DMS 273 (cell line): ENCODE data around the gene ZNF587.
"Not testable (repeated sequence)": the region's sequence is repeated elsewhere in the genome, so short reads cannot be mapped to it uniquely, and the experiment has no call there.

Experiments used
- DNase-seq: peaks from one replicate; lab custom pipeline; 2025; ENCODE audit not compliant: unreplicated experiment; lab: John Stamatoyannopoulos, UW

ZNF587 gene

DNA sequence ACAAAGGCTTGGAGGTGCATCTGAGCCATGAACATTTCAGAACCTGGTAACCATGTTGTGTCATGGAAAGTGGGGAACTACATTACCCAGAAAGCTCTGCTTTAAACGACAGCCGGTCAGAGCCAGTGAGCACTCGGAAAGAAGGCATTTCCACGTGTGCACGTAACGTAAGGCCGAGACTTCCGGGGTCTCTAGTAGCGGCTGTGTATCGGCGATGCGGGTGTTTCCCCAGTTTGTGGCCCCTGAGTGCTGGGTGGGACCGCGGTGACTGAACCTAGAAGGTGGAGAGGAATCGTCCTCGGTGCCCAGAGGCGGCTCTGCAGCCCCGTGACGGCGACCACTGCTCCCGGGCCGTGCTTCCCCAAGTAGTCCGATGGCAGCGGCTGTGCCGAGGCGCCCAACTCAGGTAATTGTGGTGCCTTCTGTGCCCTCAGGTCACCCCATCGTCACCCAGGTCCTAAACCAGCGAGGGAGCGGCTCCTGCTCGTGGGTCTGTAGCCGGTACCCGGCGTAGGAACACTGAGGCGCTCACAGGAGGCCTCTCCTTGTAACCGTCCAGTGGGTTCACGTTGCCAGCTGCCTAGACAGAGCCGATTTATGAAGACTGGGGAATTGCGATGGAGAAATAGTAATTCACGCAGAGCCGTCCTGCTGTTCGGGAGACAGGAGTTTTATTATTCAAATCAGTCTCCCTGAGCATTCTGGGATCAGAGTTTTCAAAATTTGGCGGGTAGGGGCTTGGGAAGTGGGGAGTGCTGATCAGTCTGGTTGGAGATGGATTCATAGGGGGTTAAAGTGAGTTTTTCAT, at the start of gene ZNF587:
TSS of gene ZNF587 (plus strand) at position 194 of the 808 bp plus-strand sequence. CDS start at position 374, 180 bp downstream.
- peak; percentile 93 for DNase-seq

DNA sequence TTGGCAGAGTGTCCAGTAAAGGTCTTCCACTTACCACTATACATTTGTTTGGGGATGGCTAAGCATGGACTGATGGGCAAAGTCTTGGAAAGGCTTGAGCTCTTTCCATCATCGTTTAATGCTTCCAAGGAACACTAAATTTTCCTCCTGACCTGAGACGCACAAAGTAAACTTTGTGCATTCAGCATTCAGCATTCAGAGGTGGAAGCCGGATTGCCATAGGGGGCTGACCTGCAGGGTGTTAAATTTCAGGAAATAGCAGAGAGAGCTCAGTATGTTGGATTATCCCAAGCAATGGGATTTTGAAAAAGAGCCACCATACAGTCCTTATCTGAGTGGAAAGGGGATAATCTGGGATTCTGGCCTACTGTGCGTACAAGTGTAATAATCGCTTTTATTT, 49.0 kb upstream of the ZNF587 start:
- DNase-seq: no peak

DNA sequence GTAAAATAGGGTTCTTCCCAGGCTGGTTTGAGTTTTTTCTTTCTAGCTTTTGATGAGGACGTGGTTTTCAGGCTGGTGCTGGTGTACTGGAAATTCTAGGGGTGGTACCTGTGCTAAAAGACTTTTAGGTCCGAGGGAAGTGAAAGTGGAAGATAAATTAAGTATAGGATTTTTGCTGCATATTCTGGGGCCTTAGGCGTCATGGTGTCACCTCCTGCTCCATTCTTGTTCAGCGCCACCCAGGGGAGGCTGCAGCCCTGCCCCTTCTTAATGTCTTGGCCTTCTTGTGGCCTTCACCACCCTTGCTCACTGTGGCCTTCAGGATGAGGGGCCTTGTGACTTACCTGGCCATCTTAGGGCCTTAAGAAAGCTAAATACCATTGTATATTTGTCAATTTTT, 47.4 kb upstream of the ZNF587 start:
- DNase-seq: no peak

DNA sequence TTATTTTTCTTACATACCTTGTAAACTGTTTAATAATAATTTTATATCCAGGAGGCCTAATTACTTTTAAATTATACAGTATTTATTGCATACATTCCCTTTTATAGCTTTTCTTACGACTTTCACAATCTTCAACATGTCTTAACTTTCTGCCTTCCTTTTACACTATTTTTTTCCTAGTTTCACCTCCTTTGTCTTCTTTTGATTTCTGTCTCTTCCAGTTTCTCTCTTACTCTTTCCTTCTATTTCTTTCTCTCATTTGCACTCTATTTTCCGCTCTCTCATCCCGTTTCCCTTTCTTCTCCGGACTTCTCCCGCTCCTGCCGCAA, 46.4 kb upstream of the ZNF587 start:
- no peak for DNase-seq

DNA sequence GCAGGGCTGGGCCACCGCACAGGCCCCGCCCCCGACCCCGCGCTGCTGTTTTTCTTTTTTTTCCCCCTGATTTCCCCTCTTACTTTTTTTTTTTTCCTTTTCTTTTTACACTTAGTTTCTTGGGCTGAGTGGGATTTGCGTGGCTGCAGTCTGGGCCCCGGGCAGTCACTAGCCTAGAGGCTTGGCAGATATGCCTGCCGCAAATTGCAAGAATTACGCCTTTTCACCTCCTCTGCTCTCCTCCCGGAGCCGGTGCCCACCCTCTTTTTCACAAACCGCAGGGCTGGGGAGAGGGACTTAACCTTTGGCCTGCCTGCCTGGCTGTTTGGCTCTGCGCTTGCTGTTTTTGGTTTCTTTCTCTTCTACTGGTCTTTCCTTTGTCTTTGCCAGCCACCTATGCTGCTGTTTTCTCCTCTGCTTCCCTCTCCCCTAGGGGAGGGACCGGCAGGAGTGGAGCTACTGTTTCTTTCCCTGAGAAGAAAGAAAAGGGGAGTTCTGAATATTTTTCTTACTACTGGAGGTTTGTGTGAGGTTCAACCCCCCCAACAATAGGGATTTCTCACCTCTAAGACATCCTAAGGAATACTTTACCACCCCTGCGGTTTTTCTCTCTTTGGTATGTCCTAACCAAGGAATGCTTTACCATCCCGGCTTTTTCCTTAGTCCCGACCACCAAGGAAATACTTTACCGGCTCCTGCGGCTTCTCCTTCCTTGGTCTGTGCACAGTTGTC, 45.9 kb upstream of the ZNF587 start:
- no peak for DNase-seq

DNA sequence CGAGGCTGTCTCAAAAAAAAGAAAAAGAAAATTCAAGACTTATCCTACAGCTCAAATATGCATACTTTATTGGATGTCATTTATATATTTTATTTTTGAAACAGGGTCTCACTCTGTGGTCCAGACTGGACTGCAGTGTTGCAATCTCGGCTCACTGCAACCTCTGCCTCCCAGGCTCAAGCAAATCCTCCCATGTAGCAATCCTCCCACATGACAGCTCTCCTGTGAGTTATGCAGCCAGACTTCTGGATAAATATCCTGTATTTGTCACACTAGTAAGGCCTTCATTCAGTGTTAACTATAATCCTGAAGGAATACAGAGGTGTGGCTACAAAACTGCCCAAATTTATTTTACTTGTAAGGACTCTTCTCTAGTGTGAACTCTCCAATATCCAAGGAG, 42.1 kb upstream of the ZNF587 start:
- no peak for DNase-seq

DNA sequence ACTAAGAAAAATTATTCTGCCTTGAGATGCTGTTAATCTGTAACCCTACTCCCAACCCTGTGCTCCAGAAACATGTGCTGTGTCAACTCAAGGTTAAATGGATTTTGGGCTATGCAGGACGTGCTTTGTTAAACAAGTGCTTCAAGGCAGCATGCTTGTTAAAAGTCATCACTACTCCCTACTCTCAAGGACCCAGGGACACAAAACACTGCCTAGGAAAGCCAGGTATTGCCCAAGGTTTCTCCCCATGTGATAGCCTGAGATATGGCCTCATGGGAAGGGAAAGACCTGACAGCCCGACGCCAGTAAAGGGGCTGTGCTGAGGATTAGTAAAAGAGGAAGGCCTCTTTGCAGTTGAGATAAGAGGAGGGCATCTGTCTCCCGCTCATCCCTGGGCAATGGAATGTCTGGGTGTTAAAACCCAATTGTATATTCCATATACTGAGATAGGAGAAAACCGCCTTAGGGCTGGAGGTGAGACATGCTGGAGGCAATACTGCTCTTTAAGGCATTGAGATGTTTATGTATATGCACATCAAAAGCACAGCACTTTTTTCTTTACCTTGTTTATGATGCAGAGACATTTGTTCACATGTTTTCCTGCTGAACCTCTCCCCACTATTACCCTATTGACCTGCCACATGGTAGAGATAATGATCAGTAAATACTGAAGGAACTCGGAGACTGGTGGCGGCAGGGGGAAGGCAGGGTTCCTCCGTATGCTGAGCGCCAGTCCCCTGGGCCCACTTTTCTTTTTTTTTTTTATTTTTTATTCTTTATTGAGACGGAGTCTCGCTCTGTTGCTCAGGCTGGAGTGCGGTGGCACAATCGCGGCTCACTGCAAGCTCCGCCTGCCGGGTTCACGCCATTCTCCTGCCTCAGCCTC, 39.0 kb upstream of the ZNF587 start:
- DNase-seq: not testable (repeated sequence)

DNA sequence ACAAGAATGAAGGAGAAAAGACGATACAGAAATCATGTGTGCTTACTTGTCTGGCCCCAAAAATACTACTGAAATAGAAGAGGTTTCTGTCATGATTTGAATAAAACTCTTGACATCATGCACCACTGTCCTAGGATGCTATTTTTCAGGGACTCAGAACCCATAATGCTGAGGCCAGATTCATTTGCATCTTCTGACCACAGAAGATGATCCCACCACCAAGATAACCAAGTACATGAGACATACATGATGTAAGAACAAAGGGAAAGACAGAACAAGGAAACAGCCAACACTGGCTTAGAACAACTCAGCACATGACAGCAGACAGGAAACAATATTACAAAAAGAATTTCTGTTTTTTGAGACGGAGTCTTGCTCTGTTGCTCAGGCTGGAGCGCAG, 37.4 kb upstream of the ZNF587 start:
- no peak for DNase-seq

DNA sequence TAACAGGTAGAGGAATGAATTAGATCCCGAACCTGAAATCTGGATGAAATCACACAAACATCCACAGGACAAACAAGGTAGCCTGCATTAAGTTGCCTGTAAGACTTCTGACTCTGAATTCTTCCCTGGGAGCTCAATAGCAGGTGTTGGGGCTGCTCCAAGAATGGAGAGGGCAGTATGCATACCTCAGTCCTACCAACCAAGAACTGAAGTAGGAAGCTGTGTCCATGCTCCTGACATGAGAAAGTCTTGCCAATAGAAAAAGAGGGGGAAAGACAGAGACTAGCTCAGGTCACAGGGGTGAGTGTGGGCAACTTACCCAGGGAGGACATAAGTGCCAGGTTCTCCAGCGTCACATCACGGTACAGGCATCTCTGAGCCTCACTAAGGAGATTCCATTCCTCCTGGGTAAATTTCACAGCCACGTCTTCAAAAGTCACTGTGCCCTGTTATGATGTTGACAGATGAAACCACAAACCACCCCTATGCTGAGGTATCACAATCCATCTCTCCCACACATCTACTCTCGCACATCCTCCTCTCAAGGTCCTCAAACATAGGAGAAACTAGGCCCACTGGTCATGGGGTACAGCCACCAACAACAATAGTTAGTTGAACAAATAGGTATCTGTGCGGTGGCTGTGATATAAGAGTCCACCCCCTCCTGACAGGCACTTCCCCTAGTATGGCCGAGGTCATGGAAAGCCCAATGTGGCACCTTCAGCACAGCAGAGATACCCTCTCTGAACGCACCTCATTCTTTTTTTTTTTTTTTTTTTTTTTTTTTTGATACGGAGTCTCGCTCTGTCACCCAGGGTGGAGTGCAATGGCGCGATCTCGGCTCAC, 36.5 kb upstream of the ZNF587 start:
- not testable (repeated sequence) for DNase-seq

DNA sequence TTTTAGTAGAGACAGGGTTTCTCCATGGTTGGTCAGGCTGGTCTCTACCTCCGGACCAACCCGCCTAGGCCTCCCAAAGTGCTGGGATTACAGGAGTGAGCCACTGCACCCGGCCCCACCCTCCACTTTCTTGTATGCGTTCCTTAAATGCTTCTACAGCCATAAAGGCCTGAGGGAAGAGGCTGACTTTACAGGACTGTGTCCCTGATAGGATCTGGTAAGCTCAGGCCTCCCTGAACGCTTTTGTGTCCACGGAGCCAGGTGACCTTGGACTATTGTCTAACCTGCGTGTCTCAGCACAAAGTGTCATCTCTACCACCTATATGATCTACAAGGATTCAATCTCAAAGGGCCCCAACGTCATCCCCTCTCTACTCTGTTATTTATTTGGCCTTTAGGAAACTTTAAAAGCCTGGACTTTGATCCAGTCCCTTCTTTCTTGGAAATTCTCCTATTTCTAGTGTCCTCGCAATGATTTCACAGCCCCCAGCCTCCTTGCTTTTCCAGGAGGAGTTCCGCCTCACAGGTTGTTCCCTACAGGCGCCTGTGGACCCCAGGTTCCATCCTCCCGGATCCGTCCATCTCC, 35.6 kb upstream of the ZNF587 start:
- DNase-seq: peak; percentile 34

DNA sequence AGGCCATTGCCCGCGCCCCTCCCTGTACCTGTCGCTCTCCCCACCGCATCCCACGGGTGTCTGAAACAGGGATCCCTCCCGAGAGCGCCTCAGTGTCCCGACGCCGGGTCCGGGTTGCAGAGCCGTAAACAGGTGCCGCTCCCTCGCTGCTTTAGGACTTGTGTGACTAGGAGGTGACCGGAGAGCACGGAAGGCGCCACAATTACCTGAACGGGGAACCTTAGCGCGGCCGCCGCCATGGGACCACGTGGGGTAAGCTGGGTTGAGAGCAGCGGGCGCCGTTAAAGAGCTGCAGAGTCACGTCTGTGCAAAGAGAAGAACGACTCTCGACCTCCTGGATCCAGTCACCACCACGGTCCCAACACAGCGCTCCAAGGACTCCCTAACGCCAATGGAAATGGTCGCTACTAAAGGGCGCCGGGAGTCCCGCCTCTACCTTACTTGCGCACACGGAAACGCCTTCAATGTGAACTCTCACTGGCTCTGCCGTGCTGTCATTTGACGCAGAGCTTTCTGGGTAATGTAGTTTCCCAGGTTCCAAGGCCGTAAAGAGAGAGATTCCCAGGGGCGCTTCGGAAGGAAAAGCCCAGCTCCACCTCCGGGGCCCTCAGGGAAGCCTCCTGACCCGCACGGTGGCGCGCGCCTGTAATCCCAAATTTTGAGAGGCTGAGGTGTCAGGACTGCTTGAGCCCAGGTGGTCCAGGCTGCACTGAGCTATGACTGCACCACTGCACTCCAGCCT, 35.0 kb upstream of the ZNF587 start, which contains the start of gene ZNF552:
TSS of gene ZNF552 (minus strand) at position 409 of the 742 bp plus-strand sequence. CDS start at position 239, 170 bp downstream.
- DNase-seq: peak; percentile 98

DNA sequence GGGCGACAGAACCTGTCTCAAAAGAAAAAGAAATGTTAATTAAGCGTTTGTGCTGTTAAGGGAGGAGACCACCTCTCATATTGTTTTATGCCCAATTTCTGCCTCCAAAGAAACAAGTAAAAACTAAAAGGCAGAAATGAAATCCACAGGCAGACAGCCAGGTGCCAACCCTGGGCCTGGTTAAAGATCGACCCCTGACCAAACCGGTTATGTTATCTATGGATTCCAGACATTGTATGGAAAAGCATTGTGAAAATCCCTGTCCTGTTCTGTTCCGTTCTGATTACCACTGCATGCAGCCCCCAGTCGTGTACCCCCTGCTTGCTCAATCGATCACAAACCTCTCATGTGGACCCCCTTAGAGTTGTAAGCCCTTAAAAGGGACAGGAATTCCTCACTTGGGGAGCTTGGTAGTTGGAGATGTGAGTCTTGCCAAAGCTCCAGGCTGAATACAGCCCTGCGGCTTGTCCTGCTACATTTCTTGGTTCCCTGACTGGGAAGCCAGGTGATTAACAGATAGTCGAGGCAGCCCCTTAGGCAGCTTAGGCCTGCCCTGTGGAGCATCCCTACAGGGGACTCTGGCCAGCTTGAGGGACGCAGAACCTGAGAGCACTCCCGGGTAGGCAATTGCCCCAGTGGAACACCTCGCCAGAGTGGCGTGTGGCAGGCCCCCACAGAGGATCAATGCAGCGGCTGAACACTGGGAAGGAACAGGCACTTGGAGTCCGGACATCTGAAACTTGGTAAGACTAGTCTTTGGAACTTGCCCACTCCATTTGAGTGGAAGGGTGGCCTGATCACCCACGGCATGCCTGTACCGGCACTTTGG, 34.2 kb upstream of the ZNF587 start:
- no peak for DNase-seq

DNA sequence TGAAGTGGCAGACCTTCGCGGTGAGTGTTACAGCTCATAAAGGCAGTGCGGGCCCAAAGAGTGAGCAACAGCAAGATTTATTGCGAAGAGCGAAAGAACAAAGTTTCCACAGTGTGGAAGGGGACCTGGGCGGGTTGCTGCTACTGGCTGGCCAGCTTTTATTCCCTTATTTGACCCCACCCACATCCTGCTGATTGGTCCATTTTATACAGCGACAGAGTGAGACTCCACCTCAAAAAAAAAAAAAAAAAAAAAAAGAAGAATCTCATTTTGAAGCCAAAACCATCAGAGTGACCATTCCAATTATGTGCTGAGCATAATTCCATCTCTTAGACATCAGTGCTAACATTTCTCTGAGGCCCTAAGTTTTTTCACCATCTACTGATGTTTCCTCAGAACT, 33.0 kb upstream of the ZNF587 start:
- no peak for DNase-seq

DNA sequence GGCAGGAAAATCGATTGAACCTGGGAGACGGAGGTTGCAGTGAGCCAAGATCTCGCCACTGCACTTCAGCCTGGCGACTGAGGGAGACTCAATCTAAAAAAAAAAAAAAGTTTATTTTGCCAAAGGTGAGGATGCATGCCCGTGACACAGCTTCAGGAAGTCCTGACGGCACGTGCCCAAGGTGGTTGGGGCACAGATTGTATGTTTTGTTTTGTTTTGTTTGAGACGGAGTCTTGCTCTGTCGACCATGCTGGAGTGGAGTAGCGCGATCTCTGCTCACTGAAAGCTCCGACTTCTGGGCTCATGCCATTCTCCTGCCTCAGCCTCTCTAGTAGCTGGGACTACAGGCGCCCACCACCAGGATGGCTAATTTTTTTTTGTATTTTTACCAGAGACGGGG, 31.7 kb upstream of the ZNF587 start:
- DNase-seq: no peak

DNA sequence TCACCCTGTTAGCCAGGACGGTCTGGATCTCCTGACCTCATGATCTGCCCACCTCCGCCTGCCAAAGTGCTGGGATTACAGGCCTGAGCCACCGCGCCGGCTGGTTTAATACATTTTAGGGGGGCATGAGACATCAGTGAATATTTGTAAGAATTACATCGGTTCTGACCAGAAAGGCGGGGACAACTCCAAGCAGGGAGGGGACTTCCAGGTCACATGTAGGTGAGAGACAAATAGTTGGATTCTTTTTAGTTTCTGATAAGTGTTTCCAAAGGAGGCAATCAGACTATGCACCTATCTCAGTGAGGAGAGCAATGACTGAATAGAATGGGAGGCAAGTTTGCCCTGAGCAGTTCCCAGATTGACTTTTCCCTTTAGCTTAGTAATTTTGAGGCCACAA, 31.3 kb upstream of the ZNF587 start:
- DNase-seq: no peak

DNA sequence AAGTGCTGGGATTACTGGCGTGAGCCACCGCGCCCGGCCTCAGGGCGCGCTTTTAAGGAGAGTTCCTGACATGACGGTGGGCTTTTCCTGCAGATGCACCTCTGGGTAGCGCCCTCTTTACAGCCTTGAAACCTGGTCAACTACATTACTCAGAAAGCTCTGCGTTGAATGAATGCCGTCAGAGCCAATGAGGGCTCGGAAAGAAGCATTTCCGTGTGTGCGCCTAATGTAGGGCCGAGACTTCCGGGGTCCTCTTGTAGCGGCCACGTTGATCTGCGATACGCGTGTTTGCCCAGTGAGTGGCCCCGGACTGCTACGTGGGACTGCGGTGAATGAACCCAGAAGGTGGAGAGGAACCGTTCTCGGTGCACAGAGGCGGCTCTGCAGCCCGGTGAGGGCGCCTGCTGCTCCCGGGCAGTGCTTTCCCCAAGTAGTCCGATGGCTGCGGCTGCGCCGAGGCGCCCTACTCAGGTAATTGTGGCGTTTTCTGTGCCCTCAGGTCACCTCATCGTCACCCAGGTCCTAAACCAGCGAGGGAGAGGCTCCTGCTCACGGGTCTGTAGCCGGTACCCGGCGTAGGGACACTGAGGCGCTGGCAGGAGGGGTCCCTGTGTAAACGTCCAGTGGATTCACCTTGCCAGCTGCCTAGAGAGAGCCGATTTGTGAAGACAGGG, 30.0 kb upstream of the ZNF587 start:
- DNase-seq: peak; percentile 97

DNA sequence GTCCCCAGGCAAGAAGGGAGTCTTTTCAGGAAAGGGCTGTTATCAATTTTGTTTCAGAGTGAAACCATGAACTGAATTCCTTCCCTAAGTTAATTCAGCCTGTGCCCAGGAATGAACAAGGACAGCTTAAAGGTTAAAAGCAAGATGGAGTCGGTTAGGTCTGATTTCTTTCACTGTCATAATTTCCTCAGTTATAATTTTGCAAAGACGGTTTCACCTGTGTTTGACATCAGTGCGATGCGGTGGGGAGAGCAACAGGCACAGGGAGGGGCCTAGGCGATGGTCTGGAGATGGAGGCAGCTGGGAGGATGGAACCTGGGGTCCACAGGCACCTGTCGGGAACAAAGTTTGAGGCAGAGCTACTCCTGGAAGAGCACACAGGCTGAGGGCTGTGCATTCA, 29.1 kb upstream of the ZNF587 start:
- DNase-seq: no peak

DNA sequence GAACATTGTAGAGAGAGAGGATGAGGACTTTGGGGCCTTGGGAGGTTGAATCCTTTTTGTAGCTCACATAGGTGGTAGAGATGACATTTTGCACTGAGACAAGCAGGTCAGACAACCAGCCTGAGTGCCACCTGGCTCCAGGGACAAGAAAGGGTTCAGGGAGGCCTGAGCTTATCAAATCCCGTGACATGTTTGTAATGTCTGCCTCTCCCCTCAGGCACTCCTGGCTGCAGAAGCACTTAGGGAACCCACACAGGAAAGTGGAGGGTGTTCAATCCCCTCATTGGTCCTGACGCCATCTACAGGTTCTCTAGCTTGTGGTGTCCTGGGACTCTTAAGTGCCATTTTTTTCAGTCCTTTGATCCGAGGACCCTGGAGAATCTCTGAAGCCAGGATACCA, 28.6 kb upstream of the ZNF587 start:
- DNase-seq: not testable (repeated sequence)
